ENCODE measurements around the gene ZNRF2. TPM values are rescaled to one million over a fixed set of nuclear protein-coding genes. Genes with fewer than 3 reads are reported as not detected.

The ZNRF2 gene
- polyA plus RNA-seq, 1 donor (not counting 4 experiments of a cell fraction or from before 2014, with no cell fraction given), result 7.0 TPM

GRCh38 chr7:30281791-30282190, 2.6 kb upstream of the ZNRF2 start:
- no peaks in the 10 kb centered on the region for H3K36me3 ChIP-seq (ENCODE audit: control insufficient read depth in 2 of 2, extremely low read depth in 1 of 2, insufficient read depth in 2 of 2, low read length in 2 of 2)
- no peaks in the 10 kb centered on the region for H3K9me1 ChIP-seq (ENCODE audit: control insufficient read depth, extremely low read depth, insufficient read depth, low read length)
- H2AFZ ChIP-seq (ENCODE audit: control insufficient read depth, low read length), result no peak overlapping the region
- H3K4me3 ChIP-seq (ENCODE audit: control insufficient read depth in 2 of 3, extremely low read depth in 1 of 3, insufficient read depth in 2 of 3, low read depth in 1 of 3, low read length in 3 of 3), result no peak overlapping the region
- no peaks in the 10 kb centered on the region for H3K27me3 ChIP-seq (ENCODE audit: control insufficient read depth, extremely low read depth, insufficient read depth, low read length)
- DNase-seq (ENCODE audit: low read depth, low spot score), result no peak
- peaks cover 6% of the 10 kb centered on the region for H3K4me1 ChIP-seq (ENCODE audit: control insufficient read depth, extremely low read depth, insufficient read depth, low read length)
- TF ChIP-seq CTCF (optimal IDR thresholded peaks at IDR 0.05 in 1 of 3, IDR thresholded peaks at IDR 0.05 in 1 of 3, conservative IDR thresholded peaks at IDR 0.05 in 1 of 3; ENCODE audit: extremely low read depth in 1 of 3, insufficient read depth in 2 of 3, low read length in 3 of 3) (no peak), EZH2 (IDR thresholded peaks at IDR 0.05; ENCODE audit: low read length) (no peak)
- dilution Hi-C loops (cut with MboI; ENCODE audit: extremely low pct_ligation_motif_present, low sequenced_read_pairs), result no loop called here
- no peaks in the 10 kb centered on the region for H3K9me3 ChIP-seq (ENCODE audit: control insufficient read depth, low read depth, low read length)
- no peak overlapping the region for H3K27ac ChIP-seq (ENCODE audit: control insufficient read depth, insufficient read depth, low read length)
- H3K9ac ChIP-seq (ENCODE audit: control insufficient read depth, extremely low read depth, insufficient read depth, low read length), result no peak overlapping the region
- no peak overlapping the region for H3K4me2 ChIP-seq (ENCODE audit: control insufficient read depth, extremely low read depth, insufficient read depth, low read depth, low read length)
- FAIRE-seq, result no peak
- H4K20me1 ChIP-seq (ENCODE audit: control insufficient read depth, extremely low read depth, insufficient read depth, low read length), result no peaks in the 10 kb centered on the region
- H3K79me2 ChIP-seq (ENCODE audit: control insufficient read depth, insufficient read depth, low read length), result peaks cover 11% of the 10 kb centered on the region

- Histone ChIP-seq H3K27me3 (ENCODE audit: control insufficient read depth, extremely low read depth, insufficient read depth, low read length) (no peaks in the 10 kb centered on the region), H3K9ac (ENCODE audit: control insufficient read depth, extremely low read depth, insufficient read depth, low read length) (no peak overlapping the region), H4K20me1 (ENCODE audit: control insufficient read depth, extremely low read depth, insufficient read depth, low read length) (no peaks in the 10 kb centered on the region), H3K79me2 (ENCODE audit: control insufficient read depth, insufficient read depth, low read length) (peaks cover 18% of the 10 kb centered on the region), H3K4me2 (ENCODE audit: control insufficient read depth, extremely low read depth, insufficient read depth, low read depth, low read length) (no peak overlapping the region), H3K9me3 (ENCODE audit: control insufficient read depth, low read depth, low read length) (no peaks in the 10 kb centered on the region), H3K36me3 (ENCODE audit: control insufficient read depth in 2 of 2, extremely low read depth in 1 of 2, insufficient read depth in 2 of 2, low read length in 2 of 2) (no peaks in the 10 kb centered on the region), H3K9me1 (ENCODE audit: control insufficient read depth, extremely low read depth, insufficient read depth, low read length) (no peaks in the 10 kb centered on the region), H3K27ac (ENCODE audit: control insufficient read depth, insufficient read depth, low read length) (no peak overlapping the region), H3K4me3 (ENCODE audit: control insufficient read depth in 2 of 3, extremely low read depth in 1 of 3, insufficient read depth in 2 of 3, low read depth in 1 of 3, low read length in 3 of 3) (no peak overlapping the region), H3K4me1 (ENCODE audit: control insufficient read depth, extremely low read depth, insufficient read depth, low read length) (peaks cover 6% of the 10 kb centered on the region), H2AFZ (ENCODE audit: control insufficient read depth, low read length) (no peak overlapping the region)
- no peak for FAIRE-seq
- TF ChIP-seq CTCF (optimal IDR thresholded peaks at IDR 0.05 in 1 of 3, IDR thresholded peaks at IDR 0.05 in 1 of 3, conservative IDR thresholded peaks at IDR 0.05 in 1 of 3; ENCODE audit: extremely low read depth in 1 of 3, insufficient read depth in 2 of 3, low read length in 3 of 3) (no peak), EZH2 (IDR thresholded peaks at IDR 0.05; ENCODE audit: low read length) (no peak)
- DNase-seq (ENCODE audit: low read depth, low spot score), result no peak
- dilution Hi-C loops (cut with MboI; ENCODE audit: extremely low pct_ligation_motif_present, low sequenced_read_pairs), result no loop called here
Observed at GRCh38 chr7:30282735-30283134, 1.7 kb upstream of the ZNRF2 start.
